ENCODE results near the gene HPDL.

Gene HPDL

DNA sequence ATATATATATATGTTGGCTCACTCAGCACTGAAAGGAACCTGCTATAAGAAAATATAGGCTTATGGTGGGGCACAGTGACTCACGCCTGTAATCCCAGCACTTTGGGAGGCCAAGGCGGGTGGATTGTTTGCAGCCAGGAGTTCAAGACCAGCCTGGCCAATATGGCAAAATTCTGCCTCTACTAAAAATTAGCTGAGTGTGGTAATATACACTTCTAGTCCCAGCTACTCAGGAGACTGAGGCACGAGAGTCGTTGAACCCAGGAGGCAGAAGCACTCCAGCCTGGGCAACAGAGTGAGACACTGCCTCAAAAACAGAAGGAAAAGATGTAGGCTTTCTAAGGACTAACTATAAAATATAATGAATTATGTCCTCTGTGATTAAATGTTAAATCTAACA lies 28.1 kb downstream of the HPDL start:
- no peak for DNase-seq

DNA sequence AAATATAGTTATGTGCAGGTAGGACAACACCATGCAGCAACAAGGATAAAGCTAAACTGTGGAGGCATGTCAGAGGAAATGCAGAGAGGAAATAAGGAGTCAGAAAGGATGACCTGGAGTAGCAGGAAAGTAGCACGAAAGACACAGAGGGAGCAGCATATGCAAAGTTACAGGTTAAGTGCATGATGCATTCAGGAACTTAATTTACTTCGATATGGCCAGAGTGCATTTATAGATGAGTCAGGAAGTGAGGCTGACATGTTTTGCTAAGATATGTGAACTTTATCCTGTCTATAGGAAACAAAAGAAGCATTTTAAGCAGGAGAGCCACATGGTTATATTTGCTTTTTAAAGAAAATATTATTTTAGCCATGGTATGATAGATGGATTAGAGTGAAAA lies 29.0 kb downstream of the HPDL start:
- no peak for DNase-seq

GRCh38 chr1:45356186-45356585 lies 29.5 kb downstream of the HPDL start:
- DNase-seq = no peak

DNA sequence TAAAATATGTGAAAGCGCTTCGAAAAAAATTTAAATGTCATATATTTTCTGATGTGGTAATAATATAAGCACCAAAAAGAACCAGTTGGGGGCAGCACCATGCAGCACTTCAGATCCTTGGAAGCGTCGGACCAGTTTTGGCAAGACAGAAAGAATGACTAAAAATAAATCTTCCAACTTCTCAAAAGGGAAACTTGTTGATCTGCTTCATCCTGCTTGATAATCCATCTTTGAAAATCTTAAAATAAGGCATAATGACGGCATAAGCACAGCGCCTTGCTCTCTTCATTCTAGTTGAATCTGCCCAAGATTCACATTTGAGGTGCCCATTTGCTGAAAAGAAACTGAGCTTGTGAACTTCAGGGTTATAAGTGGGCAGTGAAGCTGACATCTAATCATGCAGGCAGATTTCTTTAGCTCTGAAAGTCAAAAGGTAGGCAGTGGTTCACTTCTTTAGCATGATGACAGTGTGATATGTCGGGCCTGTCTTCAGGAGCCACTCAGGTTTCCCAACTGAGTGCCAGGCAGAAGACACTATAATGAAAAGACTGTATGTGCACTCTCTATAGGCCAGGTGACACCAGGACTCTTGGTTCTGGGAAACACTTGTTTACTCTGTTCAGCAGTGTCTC lies 33.3 kb downstream of the HPDL start:
- peak; percentile 80 to 85 (median 81) for DNase-seq

DNA sequence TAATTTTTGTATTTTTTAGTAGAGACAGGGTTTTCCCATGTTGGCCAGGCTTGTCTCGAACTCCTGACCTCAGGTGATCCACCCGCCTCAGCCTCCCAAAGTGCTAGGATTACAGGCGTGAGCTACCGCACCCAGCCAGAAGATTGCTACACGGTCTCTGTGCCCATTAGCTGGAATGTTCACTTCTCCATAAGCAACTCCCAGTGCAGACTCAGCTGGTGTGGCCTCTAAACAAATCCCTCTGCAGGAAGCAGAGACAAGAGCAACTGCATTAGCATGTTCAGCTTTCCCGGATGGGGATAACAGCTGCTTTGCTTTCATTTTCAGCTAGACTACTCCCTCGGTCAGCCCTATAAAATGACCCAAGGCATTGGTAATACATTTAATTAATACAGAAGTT lies 34.3 kb downstream of the HPDL start:
- peak; percentile 47 to 60 (median 58) for DNase-seq

DNA sequence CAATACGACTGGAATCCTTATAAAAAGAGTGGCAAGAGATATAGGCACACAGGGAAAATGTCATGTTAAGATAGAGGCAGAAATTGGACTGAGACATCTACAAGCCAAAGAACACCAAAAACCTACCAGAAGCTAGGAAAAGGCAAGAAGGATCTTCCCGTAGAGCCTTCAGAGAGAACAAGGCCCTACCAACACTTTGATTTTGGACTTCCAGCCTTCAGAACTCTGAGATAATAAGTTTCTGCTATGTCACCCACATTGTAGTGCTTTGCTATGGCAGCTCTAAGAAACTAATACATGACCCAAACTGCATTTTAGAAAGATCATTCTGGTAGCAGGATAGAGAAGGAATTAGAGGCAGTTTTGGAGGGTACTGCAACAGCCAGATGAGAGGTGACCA lies 37.6 kb downstream of the HPDL start:
- DNase-seq = no peak

DNA sequence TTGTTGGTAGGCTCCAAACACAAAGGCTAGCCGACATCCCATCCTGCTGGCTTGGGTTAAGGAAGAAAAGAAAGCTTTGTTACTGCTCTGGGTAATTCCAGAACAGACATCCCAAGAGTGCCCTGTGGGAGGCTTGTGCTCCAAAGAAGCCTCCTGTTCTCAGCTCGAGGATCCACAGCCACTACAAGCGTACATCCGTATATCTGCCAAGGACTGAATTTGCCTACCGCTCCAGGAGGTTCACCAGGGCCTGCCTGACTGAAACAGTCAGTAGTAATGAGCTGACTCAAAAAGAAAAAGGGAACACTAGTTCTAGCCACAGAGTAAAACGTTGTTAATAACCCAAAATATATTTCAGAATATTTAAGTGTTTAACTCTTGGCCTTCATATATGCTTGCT lies 38.4 kb downstream of the HPDL start:
- no peak for DNase-seq

- no peak for DNase-seq
These were observed 43.9 kb downstream of the HPDL start for GRCh38 chr1:45370575-45370974.

GRCh38 chr1:45373573-45373972 lies 46.9 kb downstream of the HPDL start:
- no peak for DNase-seq

DNA sequence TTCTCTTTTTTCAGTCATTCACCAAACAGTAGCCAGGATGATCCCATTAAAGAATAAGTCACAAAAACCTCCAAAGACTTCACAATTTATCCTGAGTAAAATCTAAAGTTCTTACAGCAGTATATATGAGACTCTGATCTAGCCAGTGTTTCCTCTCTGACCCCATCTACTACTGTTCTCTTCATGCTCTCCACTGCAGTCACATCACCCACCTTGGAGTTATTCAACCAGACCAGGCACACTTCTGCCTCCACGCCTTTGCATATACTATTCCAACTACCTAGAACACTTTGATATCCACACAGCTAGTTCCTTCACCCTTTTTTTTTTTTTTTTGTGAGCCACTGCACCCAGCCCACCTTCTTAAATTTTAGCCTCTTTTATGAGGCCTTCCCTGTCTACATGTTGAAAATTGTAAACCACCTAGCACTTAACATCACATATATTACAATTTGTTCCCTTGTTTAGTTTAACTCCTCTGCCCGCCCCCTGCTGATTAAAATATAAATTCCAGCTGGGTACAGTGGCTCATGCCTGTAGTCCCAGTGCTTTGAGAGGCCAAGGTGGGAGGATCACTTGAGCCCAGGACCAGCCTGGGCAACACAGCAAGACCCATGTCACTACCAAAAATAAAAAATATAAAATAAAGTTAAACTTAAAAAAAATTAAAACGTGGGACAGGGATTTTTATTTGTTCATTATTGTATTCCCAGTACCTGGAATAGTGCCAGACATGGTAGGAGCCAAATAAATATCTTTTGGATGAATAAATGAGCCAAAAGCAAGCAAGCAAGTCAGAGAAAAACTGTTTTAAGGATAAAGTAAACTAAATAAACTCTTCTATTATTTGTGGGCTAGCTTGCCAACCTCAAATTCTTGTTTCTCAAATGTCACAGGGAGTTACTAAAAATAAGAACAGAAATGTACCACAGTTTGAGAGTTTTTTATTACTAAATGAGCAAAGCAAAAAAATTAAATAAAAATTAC lies 48.7 kb downstream of the HPDL start:
- DNase-seq = no peak

DNA sequence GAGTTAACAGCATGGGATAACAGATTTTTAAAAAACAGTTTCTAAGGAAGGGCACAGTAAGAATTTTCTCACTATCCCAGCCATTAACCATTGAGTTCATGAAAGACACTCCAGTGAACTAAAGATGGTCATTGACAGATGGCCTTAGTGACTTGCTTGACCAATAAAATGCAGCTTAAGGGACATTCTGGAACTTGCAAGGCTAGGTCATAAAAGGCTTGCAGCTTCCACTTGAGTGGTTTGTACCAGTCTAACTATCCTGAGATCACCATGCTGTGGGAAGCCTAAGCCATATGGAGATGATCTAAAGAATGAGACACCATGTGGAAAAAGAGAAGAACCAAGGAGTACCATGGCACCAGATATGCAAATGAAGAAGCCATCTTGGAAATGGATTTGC lies 51.5 kb downstream of the HPDL start:
- DNase-seq = no peak

Measured in suppressor macrophage treated with lipopolysaccharide for 1 hour (primary cell).